ENCODE data around the gene TMEM109. TPM values are rescaled to one million over a fixed set of nuclear protein-coding genes. Genes with fewer than 3 reads are reported as not detected.

The TMEM109 gene
- total RNA-seq, 1 experiment from 2014 or later: 165 TPM

DNA sequence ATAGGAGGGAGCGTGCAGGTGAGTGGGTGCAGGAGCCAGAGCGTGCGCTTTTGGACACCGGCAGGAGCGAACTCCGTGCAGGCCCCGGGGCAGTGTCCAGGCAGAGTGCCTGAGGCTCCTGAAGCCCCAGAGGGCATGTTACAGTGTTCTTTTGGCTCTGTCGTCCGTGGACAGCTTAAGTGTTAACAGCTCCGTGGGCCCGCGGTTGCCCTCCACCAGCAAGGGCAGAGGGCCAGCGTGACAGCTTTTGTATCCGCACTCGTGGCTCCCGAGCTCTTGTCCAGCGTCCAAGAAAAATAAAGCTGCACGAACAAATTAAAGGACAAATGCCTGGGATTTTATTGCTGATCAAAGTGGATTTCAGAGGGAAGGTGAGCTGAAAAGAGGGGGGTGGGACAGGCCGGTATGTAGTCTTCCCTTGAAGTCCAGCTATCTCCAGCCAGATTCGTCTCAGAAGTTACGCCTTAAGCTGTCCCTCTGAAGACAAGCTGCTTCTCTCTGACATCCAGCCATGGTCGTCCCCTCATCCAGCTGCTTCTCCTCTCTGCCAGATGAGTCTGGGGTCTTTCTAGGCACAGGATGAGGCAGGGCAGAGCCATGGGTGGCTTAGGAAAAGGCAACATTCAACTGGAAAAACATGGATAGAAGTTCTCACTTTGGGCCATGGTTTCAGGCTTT lies 968 bp upstream of the TMEM109 start:
- intact Hi-C loops (cut with micrococcal nuclease): no loop called here
- BruUV-seq (replicated peaks): no TSS peak

DNA sequence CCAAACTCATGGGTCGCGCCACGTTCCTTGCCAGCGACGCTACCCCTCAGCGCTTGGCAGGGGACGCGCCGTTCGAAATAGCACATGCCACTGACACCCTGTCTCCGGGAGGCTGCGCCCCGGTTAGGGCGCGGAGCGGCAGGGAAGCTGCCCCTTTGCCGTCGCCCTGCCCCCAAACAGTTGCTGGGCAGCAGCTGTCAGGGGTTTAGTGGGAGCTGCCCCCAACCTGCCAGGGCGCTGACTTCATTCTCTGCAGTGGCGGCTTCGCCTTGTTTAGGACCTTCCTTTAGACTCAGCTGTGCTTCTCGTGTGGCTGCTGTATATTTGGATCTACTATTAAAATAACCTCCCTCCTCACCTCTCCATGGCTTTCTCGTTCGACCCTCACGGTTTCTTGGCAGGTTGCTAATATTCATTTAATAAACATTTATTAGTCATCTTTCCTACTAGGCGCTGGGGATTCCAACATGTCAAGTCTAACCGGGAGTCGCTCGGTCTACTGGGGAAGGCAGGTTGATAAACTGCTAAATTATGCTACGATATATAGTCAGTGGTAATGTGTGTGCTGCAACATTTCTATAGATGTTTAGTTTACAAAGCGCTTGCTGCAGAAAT lies 782 bp downstream of the TMEM109 start:
- Histone ChIP-seq H3K27ac (ENCODE audit: low read length) (peak overlapping the region; percentile 73), H3K4me2 (ENCODE audit: low read length) (peak overlapping the region; percentile 93), H3K27me3 (ENCODE audit: low read length) (no peaks in the 10 kb centered on the region), H3K9ac (ENCODE audit: low read length) (peak overlapping the region; percentile 89), H3K9me2 (replicated peaks; ENCODE audit: low read length) (no peaks in the 10 kb centered on the region), H3K36me3 (ENCODE audit: low read depth, low read length) (peaks cover 10% of the 10 kb centered on the region; the same call in 1 of the 2 replicates), H4K20me1 (ENCODE audit: low read length) (peaks cover 7% of the 10 kb centered on the region), H3K4me1 (ENCODE audit: insufficient read depth, low read length) (peaks cover 36% of the 10 kb centered on the region), H2AFZ (ENCODE audit: low read length) (peak overlapping the region; percentile 97), H3K4me3 (ENCODE audit: low read length) (peak overlapping the region; percentile 73), H3K9me3 (ENCODE audit: low read length) (no peaks in the 10 kb centered on the region), H3K79me2 (ENCODE audit: low read length) (peaks cover 58% of the 10 kb centered on the region), H3F3A (ENCODE audit: low read length, unreplicated experiment) (peaks cover 7% of the 10 kb centered on the region)
- TF ChIP-seq EZH2 (IDR thresholded peaks at IDR 0.05; ENCODE audit: low read length, unreplicated experiment): no peak
- TF ChIP-seq, protein P1, sequence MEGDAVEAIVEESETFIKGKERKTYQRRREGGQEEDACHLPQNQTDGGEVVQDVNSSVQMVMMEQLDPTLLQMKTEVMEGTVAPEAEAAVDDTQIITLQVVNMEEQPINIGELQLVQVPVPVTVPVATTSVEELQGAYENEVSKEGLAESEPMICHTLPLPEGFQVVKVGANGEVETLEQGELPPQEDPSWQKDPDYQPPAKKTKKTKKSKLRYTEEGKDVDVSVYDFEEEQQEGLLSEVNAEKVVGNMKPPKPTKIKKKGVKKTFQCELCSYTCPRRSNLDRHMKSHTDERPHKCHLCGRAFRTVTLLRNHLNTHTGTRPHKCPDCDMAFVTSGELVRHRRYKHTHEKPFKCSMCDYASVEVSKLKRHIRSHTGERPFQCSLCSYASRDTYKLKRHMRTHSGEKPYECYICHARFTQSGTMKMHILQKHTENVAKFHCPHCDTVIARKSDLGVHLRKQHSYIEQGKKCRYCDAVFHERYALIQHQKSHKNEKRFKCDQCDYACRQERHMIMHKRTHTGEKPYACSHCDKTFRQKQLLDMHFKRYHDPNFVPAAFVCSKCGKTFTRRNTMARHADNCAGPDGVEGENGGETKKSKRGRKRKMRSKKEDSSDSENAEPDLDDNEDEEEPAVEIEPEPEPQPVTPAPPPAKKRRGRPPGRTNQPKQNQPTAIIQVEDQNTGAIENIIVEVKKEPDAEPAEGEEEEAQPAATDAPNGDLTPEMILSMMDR (conservative IDR thresholded peaks at IDR 0.05; ENCODE audit: low read depth, low read length): no peak
- TF ChIP-seq EZH2phosphoT487 (IDR thresholded peaks at IDR 0.05; ENCODE audit: borderline replicate concordance, low read length): no peak
- no TSS peak for BruUV-seq (replicated peaks)
- ChIA-PET POLR2A (ENCODE audit: unreplicated experiment) (interaction anchor here (0.6 kb wide), 1 partner anchor 1134 kb away, joined by 3 read pairs; no protein-coding TSS in a partner anchor), CTCF (interaction anchor here (0.6 to 1.9 kb wide), 11 partner anchors 15 to 215 kb away, joined by 3 to 13 read pairs (median 4); no protein-coding TSS in a partner anchor)
- DNase-seq (peak; percentile 48), ATAC-seq (peak; percentile 23)
- intact Hi-C loops (cut with micrococcal nuclease): loop anchor here (1.0 to 5.0 kb wide), 5 partner anchors 10 to 273 kb away; partner anchors contain the start of genes TMEM132A and VPS37C

More for the DNA sequence above, 968 bp upstream of the TMEM109 start:
- Histone ChIP-seq H3K27ac (ENCODE audit: low read length) (no peak overlapping the region), H4K20me1 (ENCODE audit: low read length) (no peaks in the 10 kb centered on the region), H3F3A (ENCODE audit: low read length, unreplicated experiment) (peaks cover 7% of the 10 kb centered on the region), H3K79me2 (ENCODE audit: low read length) (peaks cover 41% of the 10 kb centered on the region), H3K9me3 (ENCODE audit: low read length) (no peaks in the 10 kb centered on the region), H3K27me3 (ENCODE audit: low read length) (no peaks in the 10 kb centered on the region), H3K9ac (ENCODE audit: low read length) (peak overlapping the region; percentile 89), H2AFZ (ENCODE audit: low read length) (peak overlapping the region; percentile 97), H3K4me2 (ENCODE audit: low read length) (peak overlapping the region; percentile 93), H3K9me2 (replicated peaks; ENCODE audit: low read length) (no peaks in the 10 kb centered on the region), H3K36me3 (ENCODE audit: low read depth, low read length) (peaks cover 2% of the 10 kb centered on the region; the same call in 1 of the 2 replicates), H3K4me1 (ENCODE audit: insufficient read depth, low read length) (peaks cover 23% of the 10 kb centered on the region), H3K4me3 (ENCODE audit: low read length) (peak overlapping the region; percentile 73)
- TF ChIP-seq EZH2 (IDR thresholded peaks at IDR 0.05; ENCODE audit: low read length, unreplicated experiment) (no peak), EZH2phosphoT487 (IDR thresholded peaks at IDR 0.05; ENCODE audit: borderline replicate concordance, low read length) (no peak)
- TF ChIP-seq, protein P1 (conservative IDR thresholded peaks at IDR 0.05; ENCODE audit: low read depth, low read length): no peak
- ChIA-PET POLR2A (ENCODE audit: unreplicated experiment) (interaction anchor here (0.7 kb wide), 1 partner anchor 1928 kb away, joined by 8 read pairs; no protein-coding TSS in a partner anchor), CTCF (interaction anchor here (1.3 to 1.9 kb wide), 2 partner anchors 14 to 217 kb away, joined by 3 to 13 read pairs; no protein-coding TSS in a partner anchor)
- DNase-seq: no peak
- no peak for ATAC-seq
